ENCODE data around the gene GNE.

GRCh38 chr9:36306471-36307306 is 48.4 kb upstream of the GNE start:
- TF ChIP-seq CTCF (IDR thresholded peaks at IDR 0.05) (no peak), POLR2A (IDR thresholded peaks at IDR 0.05) (no peak)
